Suprapubic skin (tissue), 4 donors: ENCODE data around the gene RPS6KA5. TPM values are rescaled to one million over a fixed set of nuclear protein-coding genes. Genes with fewer than 3 reads are reported as not detected.

Source experiments
- DNase-seq, 2 donors: peaks; one replicate each; pipeline ENCODE4 v3.0.0-alpha.2; 2019; ENCODE audit warnings: low spot score in 2 of 2
- H3K27ac ChIP-seq: fragments of 200-600 bp; sonication (generic); one replicate; pipeline ENCODE4 v1.5.1; 2019
- H3K27me3 ChIP-seq: fragments of 200-600 bp; sonication (generic); one replicate; pipeline ENCODE4 v1.5.1; 2019
- H3K36me3 ChIP-seq: fragments of 200-600 bp; sonication (generic); one replicate; pipeline ENCODE4 v1.5.1; 2019
- H3K4me1 ChIP-seq: fragments of 200-600 bp; sonication (generic); one replicate; pipeline ENCODE4 v1.5.1; 2019
- H3K4me3 ChIP-seq: fragments of 200-600 bp; sonication (generic); one replicate; pipeline ENCODE4 v1.5.1; 2019; ENCODE audit warnings: mild to moderate bottlenecking
- H3K9me3 ChIP-seq: fragments of 200-600 bp; sonication (generic); one replicate; pipeline ENCODE4 v1.5.1; 2019
- EP300 ChIP-seq: sonication (generic); formaldehyde crosslinking; IDR thresholded peaks from one replicate; pipeline ENCODE4 v1.6.1; 2017; ENCODE audit warnings: antibody characterized with exemption
- POLR2A ChIP-seq, 2 donors: fragments of 450-650 bp; IDR thresholded peaks; one replicate each; pipeline ENCODE4 v1.6.1; 2017; ENCODE audit warnings: antibody characterized with exemption in 2 of 2, mild to moderate bottlenecking in 2 of 2, moderate library complexity in 2 of 2
- POLR2AphosphoS5 ChIP-seq, 3 donors: sonication (generic); formaldehyde crosslinking; IDR thresholded peaks; one replicate each; pipeline ENCODE4 v1.6.1; 2017; ENCODE audit warnings: antibody characterized with exemption in 3 of 3
- WGBS: methylation state at CpG from one replicate; pipeline ENCODE4 v1.1.5; 2018; 5-methylcytosine and 5-hydroxymethylcytosine counted together
- total RNA-seq, 4 donors: library from RNA; depleted of rRNA; stranded (reverse); fragments of >200 nt; gene quantifications; one replicate each; pipeline ENCODE4 v1.1.0, GENCODE V29; 2016
- TF ChIP-seq, protein P1 (sequence below), 2 donors: fragments of 200-600 bp in 1 of 2; fragments of 450-650 bp in 1 of 2; sonication (generic) in 1 of 2; IDR thresholded peaks; one replicate each; pipeline ENCODE4 v1.5.1; 2016 to 2019; ENCODE audit warnings: antibody characterized with exemption in 2 of 2, mild to moderate bottlenecking in 1 of 2, moderate library complexity in 1 of 2

Gene RPS6KA5
- total RNA-seq, 4 donors from 2014 or later = 6.4 to 14.2 (median 11.2) TPM

DNA sequence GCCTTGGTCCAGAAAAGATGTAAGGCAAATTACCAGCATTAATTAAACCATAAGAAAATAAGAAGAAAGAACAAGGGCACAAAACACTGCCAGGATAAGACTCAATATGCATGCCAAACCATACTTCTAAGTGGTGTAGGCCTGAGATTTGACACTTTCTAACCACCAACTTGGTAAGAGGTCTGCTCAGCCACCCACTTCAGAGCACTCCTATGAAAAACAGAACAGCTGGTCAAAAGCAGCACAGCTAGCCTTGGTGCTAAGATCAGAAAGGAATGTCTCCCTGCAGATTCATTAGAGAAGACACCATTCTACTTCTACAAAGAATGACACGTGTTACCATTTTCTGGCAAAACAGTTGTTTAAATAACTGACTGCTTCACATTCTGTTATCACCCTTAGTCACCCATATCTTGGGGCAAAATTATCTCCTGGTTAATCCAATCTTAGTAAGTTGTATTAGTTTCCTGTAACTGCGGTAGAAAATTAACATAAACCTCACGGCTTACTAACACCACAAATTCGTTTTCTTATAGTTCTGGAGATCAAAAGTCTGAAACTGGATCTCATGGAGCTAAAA, 13.2 kb downstream of the RPS6KA5 start:
- Histone ChIP-seq H3K9me3 (no peaks in the 10 kb centered on the region), H3K27ac (no peak overlapping the region), H3K4me3 (no peak overlapping the region), H3K4me1 (no peaks in the 10 kb centered on the region), H3K27me3 (no peaks in the 10 kb centered on the region), H3K36me3 (no peaks in the 10 kb centered on the region)
- WGBS = 57% methylated on average over 4 of the region's 4 CpGs
- DNase-seq = no peak
- TF ChIP-seq POLR2A (IDR thresholded peaks at IDR 0.05) (no peak), POLR2AphosphoS5 (IDR thresholded peaks at IDR 0.05) (no peak)
- TF ChIP-seq, protein P1, sequence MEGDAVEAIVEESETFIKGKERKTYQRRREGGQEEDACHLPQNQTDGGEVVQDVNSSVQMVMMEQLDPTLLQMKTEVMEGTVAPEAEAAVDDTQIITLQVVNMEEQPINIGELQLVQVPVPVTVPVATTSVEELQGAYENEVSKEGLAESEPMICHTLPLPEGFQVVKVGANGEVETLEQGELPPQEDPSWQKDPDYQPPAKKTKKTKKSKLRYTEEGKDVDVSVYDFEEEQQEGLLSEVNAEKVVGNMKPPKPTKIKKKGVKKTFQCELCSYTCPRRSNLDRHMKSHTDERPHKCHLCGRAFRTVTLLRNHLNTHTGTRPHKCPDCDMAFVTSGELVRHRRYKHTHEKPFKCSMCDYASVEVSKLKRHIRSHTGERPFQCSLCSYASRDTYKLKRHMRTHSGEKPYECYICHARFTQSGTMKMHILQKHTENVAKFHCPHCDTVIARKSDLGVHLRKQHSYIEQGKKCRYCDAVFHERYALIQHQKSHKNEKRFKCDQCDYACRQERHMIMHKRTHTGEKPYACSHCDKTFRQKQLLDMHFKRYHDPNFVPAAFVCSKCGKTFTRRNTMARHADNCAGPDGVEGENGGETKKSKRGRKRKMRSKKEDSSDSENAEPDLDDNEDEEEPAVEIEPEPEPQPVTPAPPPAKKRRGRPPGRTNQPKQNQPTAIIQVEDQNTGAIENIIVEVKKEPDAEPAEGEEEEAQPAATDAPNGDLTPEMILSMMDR (IDR thresholded peaks at IDR 0.05) = no peak

DNA sequence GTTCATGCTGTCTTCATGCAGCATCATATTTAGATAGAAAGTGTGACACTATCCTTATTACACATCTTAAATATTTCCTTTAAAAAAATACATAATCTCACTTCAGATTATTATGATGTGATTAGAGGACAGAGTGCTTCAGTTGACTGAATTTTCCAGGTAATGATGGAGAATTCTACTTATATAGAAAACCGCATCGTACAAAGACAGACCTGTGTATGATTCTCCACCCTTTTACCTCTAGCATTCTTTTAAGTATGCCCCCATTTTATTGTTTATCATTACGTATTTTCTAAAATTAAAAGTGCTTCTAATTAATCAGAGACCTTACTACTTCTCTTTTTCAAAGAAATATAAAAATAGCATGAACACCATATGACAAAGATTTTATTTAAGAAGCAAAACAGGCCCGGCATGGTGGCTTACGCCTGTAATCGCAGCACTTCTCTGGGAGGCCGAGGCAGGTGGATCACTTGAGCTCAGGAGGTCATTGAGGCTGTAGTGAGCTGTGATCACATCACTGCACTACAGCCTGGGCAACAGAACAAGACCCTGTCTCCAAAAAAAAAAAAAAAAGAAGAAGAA, 13.9 kb downstream of the RPS6KA5 start:
- TF ChIP-seq, protein P1 (IDR thresholded peaks at IDR 0.05) = no peak
- TF ChIP-seq POLR2AphosphoS5 (IDR thresholded peaks at IDR 0.05) = no peak
- no peak for TF ChIP-seq POLR2A (IDR thresholded peaks at IDR 0.05)
- TF ChIP-seq EP300 = no peak
- 79% methylated on average over 7 of the region's 7 CpGs for WGBS
- peaks cover 3% of the 10 kb centered on the region for H3K4me1 ChIP-seq

DNA sequence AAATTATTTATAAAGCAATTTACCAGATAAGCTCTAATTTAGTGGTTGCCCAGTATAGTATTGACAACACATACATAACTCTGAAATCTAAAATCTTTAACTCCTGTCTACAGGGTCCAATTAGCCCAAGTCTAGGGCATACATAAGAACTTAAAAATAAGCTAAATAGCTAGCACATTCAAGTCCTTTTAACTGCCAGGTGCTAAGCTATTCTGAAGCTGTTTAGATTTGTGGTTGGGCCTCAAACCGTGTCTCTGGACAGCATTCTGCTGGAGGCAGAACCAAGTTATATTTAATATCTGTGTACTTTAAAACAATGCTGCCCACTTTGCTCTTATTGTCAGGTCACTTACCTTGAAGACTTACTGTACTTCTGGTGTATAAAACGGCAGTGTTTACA, 19.0 kb downstream of the RPS6KA5 start:
- Histone ChIP-seq H3K4me1 (peaks cover 18% of the 10 kb centered on the region), H3K4me3 (no peak overlapping the region), H3K36me3 (no peaks in the 10 kb centered on the region), H3K9me3 (no peaks in the 10 kb centered on the region), H3K27ac (no peak overlapping the region), H3K27me3 (no peaks in the 10 kb centered on the region)
- DNase-seq = no peak
- 78% methylated on average over 2 of the region's 2 CpGs for WGBS
- TF ChIP-seq, protein P1 (IDR thresholded peaks at IDR 0.05) = no peak
- no peak for TF ChIP-seq POLR2A (IDR thresholded peaks at IDR 0.05)
- no peak for TF ChIP-seq POLR2AphosphoS5 (IDR thresholded peaks at IDR 0.05)
- TF ChIP-seq EP300 = no peak

More for the DNA sequence above, 13.9 kb downstream of the RPS6KA5 start:
- no peaks in the 10 kb centered on the region for H3K9me3 ChIP-seq
- H3K36me3 ChIP-seq = no peaks in the 10 kb centered on the region
- no peak for DNase-seq
- H3K4me3 ChIP-seq = no peak overlapping the region
- no peak overlapping the region for H3K27ac ChIP-seq
- no peaks in the 10 kb centered on the region for H3K27me3 ChIP-seq

DNA sequence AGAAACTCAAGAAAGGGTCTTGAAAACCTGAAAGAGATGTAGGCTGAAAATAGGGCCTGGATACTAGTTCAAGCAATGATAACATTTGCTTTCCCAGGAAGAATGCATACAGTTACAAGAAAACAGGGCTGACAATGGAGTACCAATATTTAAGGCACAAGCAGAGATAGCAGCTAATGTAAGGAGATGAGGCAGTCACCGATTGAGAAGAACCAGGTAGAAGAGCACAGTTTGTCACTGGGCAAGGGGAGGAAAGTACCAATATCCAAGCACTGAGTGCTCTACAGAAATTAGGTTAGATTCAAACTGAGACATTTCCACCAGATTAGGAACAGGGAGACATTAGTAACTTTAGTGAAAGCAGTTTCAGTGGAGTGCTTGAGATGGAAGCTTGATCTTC, 19.9 kb downstream of the RPS6KA5 start:
- no peaks in the 10 kb centered on the region for H3K36me3 ChIP-seq
- no peaks in the 10 kb centered on the region for H3K27me3 ChIP-seq
- DNase-seq = no peak
- H3K4me1 ChIP-seq = peaks cover 18% of the 10 kb centered on the region
- no peaks in the 10 kb centered on the region for H3K9me3 ChIP-seq
- 92% methylated on average over 1 of the region's 1 CpG for WGBS
- TF ChIP-seq, protein P1 (IDR thresholded peaks at IDR 0.05) = no peak
- TF ChIP-seq POLR2AphosphoS5 (IDR thresholded peaks at IDR 0.05) = no peak
- TF ChIP-seq EP300 = no peak
- no peak for TF ChIP-seq POLR2A (IDR thresholded peaks at IDR 0.05)
- H3K4me3 ChIP-seq = no peak overlapping the region
- no peak overlapping the region for H3K27ac ChIP-seq

DNA sequence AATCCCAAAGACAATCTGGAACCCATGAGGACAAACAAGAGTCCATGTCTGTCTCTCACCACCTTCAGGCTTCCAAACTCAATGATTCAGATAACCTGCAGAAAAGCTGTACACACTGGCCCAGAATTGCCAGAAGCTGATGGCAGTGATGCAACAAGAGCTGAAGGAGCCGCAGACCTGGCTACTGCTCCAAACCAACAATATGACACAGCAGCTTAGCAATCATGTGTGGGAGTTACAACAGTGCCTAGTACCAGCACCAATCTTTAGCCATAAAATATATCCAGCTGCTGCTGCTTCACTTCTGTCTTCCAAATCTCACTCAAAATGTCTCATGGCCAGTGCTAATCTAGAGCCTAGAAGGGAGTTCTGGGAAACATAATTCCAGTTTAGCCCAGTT, 22.0 kb downstream of the RPS6KA5 start:
- WGBS = 67% methylated on average over 1 of the region's 1 CpG
- Histone ChIP-seq H3K27me3 (no peaks in the 10 kb centered on the region), H3K4me3 (no peak overlapping the region), H3K27ac (peak overlapping the region; percentile 19), H3K4me1 (peaks cover 18% of the 10 kb centered on the region), H3K9me3 (no peaks in the 10 kb centered on the region), H3K36me3 (no peaks in the 10 kb centered on the region)
- TF ChIP-seq POLR2AphosphoS5 (IDR thresholded peaks at IDR 0.05) (no peak), POLR2A (IDR thresholded peaks at IDR 0.05) (no peak), EP300 (no peak)
- TF ChIP-seq, protein P1 (IDR thresholded peaks at IDR 0.05) = no peak
- DNase-seq = no peak
